Right hindlimb (tissue), 1 donor: ENCODE data around the gene ZNF705A.
"Not testable (repeated sequence)": the region's sequence is repeated elsewhere in the genome, so short reads cannot be mapped to it uniquely, and the experiment has no call there.

ENCODE experiments used
- DNase-seq: peaks from one replicate; pipeline ENCODE4 v3.0.0-alpha.2; 2018

Gene ZNF705A

GRCh38 chr12:8188088-8188487, 31.3 kb downstream of the ZNF705A start:
- not testable (repeated sequence) for DNase-seq

DNA sequence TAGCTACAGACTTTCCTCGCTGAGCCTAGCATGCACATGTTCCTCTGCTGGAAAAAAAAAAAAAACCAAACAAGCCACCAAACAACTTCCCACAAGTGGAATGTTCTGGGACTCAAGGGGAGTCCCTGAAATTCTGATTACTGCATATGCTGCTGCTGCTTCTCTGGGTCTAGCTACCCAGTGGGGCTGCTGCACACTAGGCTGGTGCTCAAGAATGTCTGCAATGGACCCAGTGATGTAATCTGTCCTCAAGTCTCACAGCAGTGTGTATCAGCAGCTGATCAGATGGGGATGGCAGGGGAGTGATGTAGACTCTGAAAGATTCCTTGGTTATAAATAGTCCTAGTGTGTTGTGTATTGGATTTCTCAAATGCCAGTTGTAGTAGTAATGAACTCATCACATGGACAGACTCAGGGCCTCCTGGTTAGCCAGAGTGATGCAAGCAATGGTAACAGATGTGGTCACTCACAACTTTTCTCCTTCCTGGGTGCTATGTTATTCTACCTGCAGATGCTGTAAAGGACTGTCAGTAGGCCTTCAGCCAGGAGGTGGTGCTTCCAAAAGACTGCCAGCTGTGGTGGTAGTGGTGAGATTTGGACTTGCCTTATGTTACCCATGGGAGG, 41.0 kb downstream of the ZNF705A start:
- DNase-seq, result not testable (repeated sequence)

DNA sequence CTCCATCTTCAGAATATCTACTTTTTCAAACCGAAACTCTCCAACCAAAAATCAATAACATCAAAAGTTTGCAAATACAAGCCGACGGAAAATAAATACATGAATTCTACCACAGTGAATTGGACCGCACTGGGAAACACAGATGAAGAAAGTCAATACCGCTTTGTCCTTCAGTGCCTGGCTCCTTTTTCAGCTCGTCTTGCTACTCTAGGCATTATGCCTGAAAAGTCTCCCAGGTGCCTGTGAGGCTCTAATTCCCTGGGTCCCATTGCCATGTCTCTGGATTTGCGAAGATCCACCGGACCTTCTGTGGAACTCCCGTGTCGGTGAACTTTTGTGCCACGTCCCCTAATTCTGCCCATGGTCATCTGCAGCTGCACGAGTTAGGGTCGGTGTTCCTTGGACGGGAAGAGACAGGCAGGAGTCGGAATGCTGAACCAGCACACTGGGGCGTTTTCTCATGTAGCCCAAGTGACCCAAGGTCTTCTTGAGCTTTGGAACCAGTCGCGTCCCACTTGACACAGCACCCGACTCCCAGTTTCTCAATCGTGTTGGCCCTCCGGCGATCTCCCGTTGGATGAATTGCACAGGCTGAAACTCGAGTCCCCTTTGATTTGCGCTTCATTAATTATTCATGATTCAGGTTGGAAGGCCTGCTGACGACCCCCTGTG, 62.0 kb downstream of the ZNF705A start:
- DNase-seq, result not testable (repeated sequence)

- not testable (repeated sequence) for DNase-seq
Observed at GRCh38 chr12:8221375-8221774, 64.6 kb downstream of the ZNF705A start.

DNA sequence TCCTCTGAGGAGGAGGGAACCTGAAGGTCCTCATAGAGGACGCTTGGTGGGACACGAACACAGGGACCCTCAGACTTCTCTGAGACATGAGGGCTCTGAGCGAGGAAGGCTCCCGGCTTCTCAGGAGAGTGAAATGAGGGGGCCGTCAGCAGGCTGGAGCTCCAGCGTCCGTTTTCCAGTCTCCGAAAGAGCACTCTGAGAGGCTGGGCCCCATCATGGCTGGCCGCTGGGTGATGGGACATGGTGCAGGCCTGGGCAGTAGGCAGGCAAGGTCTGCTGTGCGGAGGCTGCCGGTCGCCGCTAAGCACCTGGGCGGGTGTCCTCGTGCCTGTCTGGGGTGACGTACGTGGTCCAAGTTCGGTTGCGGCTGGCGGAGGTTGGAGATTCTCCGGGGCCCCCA, 65.0 kb downstream of the ZNF705A start:
- DNase-seq, result not testable (repeated sequence)

- not testable (repeated sequence) for DNase-seq
Observed at GRCh38 chr12:8222303-8222702, 65.5 kb downstream of the ZNF705A start.

GRCh38 chr12:8223646-8224045, 66.8 kb downstream of the ZNF705A start:
- DNase-seq, result not testable (repeated sequence)

DNA sequence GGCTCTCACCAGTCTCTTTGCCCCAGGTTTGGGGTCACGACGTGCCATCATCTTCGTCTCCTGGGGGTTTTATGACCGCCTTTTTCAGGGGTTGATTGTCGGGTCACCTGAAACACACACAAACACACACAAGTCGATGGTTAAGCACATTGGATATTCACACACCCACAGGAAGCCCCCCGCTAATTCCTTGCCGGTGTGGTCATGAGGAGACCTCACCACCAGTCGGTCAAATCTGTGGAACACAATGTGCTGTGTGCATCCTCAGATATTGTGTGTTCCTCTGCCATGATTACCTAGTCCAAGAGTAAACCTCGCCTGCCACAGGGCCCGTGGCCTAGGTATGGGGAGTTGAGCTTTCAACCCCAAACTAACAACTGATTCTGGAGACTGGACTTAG, 68.0 kb downstream of the ZNF705A start:
- DNase-seq, result not testable (repeated sequence)

- no peak for DNase-seq
Observed at GRCh38 chr12:8226355-8226754, 69.5 kb downstream of the ZNF705A start.

DNA sequence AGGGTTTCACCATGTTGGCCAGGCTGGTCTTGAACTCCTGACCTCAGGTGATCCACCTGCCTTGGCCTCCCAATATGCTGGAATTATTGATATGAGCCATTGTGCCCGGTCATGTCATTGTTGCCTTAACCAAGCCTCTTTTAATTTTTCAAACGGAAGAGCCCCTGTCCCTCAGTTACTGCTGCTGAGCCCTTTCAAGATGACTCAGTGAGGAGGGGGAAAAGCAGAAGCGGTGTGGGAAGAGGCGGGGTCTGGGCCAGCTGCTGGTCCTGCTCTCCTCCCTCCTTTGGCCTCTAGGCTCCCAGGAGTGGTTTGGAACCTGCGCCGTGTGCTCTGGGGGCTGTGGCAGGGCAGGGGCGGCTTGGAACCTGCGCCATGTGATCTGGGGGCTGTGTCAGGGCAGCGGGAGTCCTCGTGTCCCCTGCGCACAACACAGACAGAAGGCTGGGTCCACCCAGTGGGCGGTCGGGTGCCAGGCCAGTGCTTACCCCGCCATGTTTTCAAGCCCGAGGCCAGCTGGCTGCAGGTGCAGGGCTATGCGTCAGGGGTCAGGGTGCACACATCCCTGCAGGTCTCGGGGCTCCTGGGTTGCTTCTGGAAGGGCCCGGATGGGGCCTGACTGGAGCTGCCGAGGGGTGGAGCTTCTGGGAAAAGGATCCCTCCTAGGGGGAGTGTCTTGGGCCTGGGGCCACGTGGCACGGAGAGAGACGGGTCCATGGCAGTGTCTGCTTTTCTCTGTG, 70.3 kb downstream of the ZNF705A start, which contains the start of gene FAM90A1:
Gene FAM90A1, minus strand, starts transcription at position 627 of the 740 bp plus-strand sequence. CDS start 2,786 bp downstream, outside the sequence.
- not testable (repeated sequence) for DNase-seq

- DNase-seq, result not testable (repeated sequence)
Observed at GRCh38 chr12:8227732-8228077, 70.9 kb downstream of the ZNF705A start.

DNA sequence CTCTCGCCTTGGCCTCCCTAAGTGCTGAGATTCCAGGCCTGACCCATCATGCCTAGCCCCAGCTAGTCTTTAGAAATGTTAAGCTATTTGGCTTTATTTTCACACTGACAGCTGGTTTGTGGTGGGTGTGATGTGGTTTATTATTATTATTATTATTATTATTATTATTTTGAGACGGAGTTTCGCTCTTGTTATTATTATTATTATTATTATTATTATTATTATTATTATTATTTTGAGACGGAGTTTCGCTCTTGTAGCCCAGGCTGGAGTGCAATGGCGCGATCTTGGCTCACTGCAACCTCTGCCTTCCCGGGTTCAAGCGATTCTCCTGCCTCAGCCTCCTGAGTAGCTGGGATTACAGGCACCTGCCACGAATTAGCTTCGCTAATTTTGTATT, 71.8 kb downstream of the ZNF705A start:
- not testable (repeated sequence) for DNase-seq

DNA sequence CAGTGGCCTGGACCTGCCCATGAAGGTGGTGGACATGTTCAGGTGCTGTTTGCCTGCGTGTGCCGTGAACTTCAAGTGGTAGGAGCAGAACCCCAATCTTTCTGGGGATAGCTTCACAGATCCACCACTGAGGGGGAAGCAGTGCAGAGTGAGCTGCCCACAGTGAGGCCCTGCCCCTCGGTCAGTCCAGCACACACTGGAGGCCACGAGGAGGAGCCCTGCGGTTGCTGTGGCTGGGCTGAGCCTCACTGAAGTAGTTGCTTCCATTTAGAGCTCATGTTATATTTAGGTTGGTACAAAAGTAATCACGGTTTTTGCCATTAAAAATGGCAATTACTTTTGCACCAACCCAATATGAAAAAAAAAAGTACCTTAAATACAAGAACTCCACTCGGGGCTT, 72.7 kb downstream of the ZNF705A start:
- DNase-seq, result not testable (repeated sequence)
